ENCODE measurements around the gene SPAG7. TPM values are rescaled to one million over a fixed set of nuclear protein-coding genes. Genes with fewer than 3 reads are reported as not detected.

The SPAG7 gene
- polyA plus RNA-seq, 1 of the 3 experiments (the other 2 are of a cell fraction): 133 TPM

GRCh38 chr17:5003214-5003867, 35.7 kb upstream of the SPAG7 start (continued):
- TF ChIP-seq PBX3 (IDR thresholded peaks at IDR 0.05) (no peak), RXRA (IDR thresholded peaks at IDR 0.05; ENCODE audit: borderline replicate concordance, low read depth) (no peak), USF1 (IDR thresholded peaks at IDR 0.05; ENCODE audit: borderline replicate concordance, low read depth) (no peak), RAD21 (IDR thresholded peaks at IDR 0.05; ENCODE audit: low read length) (no peak)

- Histone ChIP-seq H3K27ac (ENCODE audit: low read depth in 2 of 2, low read length in 1 of 2) (no peak overlapping the region), H3F3A (replicated peaks; ENCODE audit: insufficient read depth) (no peaks in the 10 kb centered on the region), H3K4me3 (ENCODE audit: low read depth in 2 of 2, low read length in 1 of 2) (no peak overlapping the region), H3K9ac (no peak overlapping the region), H3K9me3 (no peaks in the 10 kb centered on the region), H3K27me3 (ENCODE audit: insufficient read depth) (no peaks in the 10 kb centered on the region), H3K36me3 (replicated peaks in 1 of 2; ENCODE audit: control insufficient read depth in 1 of 2, insufficient read depth in 2 of 2, low read length in 1 of 2) (peaks cover 44 to 48% of the 10 kb centered on the region in 2 experiments), H3K4me2 (no peak overlapping the region), H3K9me2 (no peaks in the 10 kb centered on the region), H4K20me1 (ENCODE audit: insufficient read depth) (peaks cover 20% of the 10 kb centered on the region), H3K79me2 (ENCODE audit: insufficient read depth) (peaks cover 50% of the 10 kb centered on the region), H2AFZ (ENCODE audit: low read depth) (no peak overlapping the region), H3K4me1 (ENCODE audit: control insufficient read depth in 1 of 2, insufficient read depth in 2 of 2, low read depth in 1 of 2, low read length in 1 of 2) (peaks cover 5 to 18% of the 10 kb centered on the region in 2 experiments; a peak in 2 of 4 replicates)
- TF ChIP-seq MEF2A (IDR thresholded peaks at IDR 0.05; ENCODE audit: borderline replicate concordance, low read depth): no peak
- no peak for TF ChIP-seq EP300 (IDR thresholded peaks at IDR 0.05; ENCODE audit: borderline replicate concordance in 1 of 2, low read depth in 1 of 2, low read length in 1 of 2)
- no peak for TF ChIP-seq GABPA (IDR thresholded peaks at IDR 0.05; ENCODE audit: low read depth)
- no peak for TF ChIP-seq JUND (IDR thresholded peaks at IDR 0.05)
- TF ChIP-seq IRF3 (IDR thresholded peaks at IDR 0.05; ENCODE audit: low read depth, low read length): no peak
- no peak for TF ChIP-seq TCF12 (IDR thresholded peaks at IDR 0.05)
- TF ChIP-seq USF1 (IDR thresholded peaks at IDR 0.05; ENCODE audit: borderline replicate concordance, low read depth): no peak
- TF ChIP-seq FOXM1 (IDR thresholded peaks at IDR 0.05; ENCODE audit: low read depth): no peak
- no peak for TF ChIP-seq RFX5 (IDR thresholded peaks at IDR 0.05; ENCODE audit: low read length)
- no peak for TF ChIP-seq RCOR1 (IDR thresholded peaks at IDR 0.05; ENCODE audit: low read length)
- TF ChIP-seq GATA2 (CRISPR knock-in tag; IDR thresholded peaks at IDR 0.05): no peak
- POLR2A ChIA-PET: no interaction called here
- CTCF ChIA-PET: interaction anchor here (8.1 kb wide), 1 partner anchor 14 kb away, joined by 54 read pairs; the partner anchor contains the start of gene CAMTA2
- DNase-seq: no peak
- 90% methylated on average over 17 of the region's 20 CpGs for WGBS (ENCODE audit: low lambda C conversion rate)
These were observed 34.6 kb upstream of the SPAG7 start for GRCh38 chr17:5002121-5002788.

All from SK-N-SH (cell line).